Fibroblast of lung (primary cell): ENCODE data around the gene FADS6. TPM values are rescaled to one million over a fixed set of nuclear protein-coding genes. Genes with fewer than 3 reads are reported as not detected.

Experiments
- DNase-seq, 2 donors: peaks; one replicate each; pipeline versions ENCODE4 v3.0.0 to v3.0.0-alpha.2; 2010; ENCODE audit warnings: low read depth in 2 of 2
- H2AFZ ChIP-seq: 2 replicates; pipeline ENCODE4 v1.5.1; 2012; ENCODE audit warnings: low read length, control low read depth, inconsistent platforms
- H3K27ac ChIP-seq: 2 replicates; pipeline ENCODE4 v1.5.1; 2011; ENCODE audit warnings: low read length, control low read depth; ENCODE audit not compliant: insufficient read depth
- H3K27me3 ChIP-seq: 2 replicates; pipeline ENCODE4 v1.5.1; 2011; ENCODE audit warnings: mild to moderate bottlenecking, low read length; ENCODE audit not compliant: control insufficient read depth, insufficient read depth
- H3K36me3 ChIP-seq: 2 replicates; pipeline ENCODE4 v1.5.1; 2011; ENCODE audit warnings: low read length; ENCODE audit not compliant: control insufficient read depth, insufficient read depth
- H3K4me1 ChIP-seq: 2 replicates; pipeline ENCODE4 v1.5.1; 2011; ENCODE audit warnings: low read length; ENCODE audit not compliant: control insufficient read depth, insufficient read depth; ENCODE audit errors: extremely low read depth
- H3K4me2 ChIP-seq: 2 replicates; pipeline ENCODE4 v1.5.1; 2011; ENCODE audit warnings: low read length, control low read depth; ENCODE audit not compliant: insufficient read depth; ENCODE audit errors: extremely low read depth
- H3K4me3 ChIP-seq, 4 experiments: fragments of 200-600 bp in 1 of 4; sonication (generic) in 1 of 4; replicated peaks in 1 of 4; 2 replicates each; pipeline ENCODE4 v1.5.1; 2011 to 2016; ENCODE audit warnings: low read length in 4 of 4, low read depth in 3 of 4, mild to moderate bottlenecking in 3 of 4, control low read depth in 2 of 4, inconsistent platforms in 1 of 4, mixed read lengths in 1 of 4; ENCODE audit not compliant: insufficient read depth in 1 of 4; ENCODE audit errors: control extremely low read depth in 1 of 4
- H3K79me2 ChIP-seq: 2 replicates; pipeline ENCODE4 v1.5.1; 2012; ENCODE audit warnings: mild to moderate bottlenecking, low read length, inconsistent platforms; ENCODE audit not compliant: control insufficient read depth, insufficient read depth
- H3K9ac ChIP-seq: 2 replicates; pipeline ENCODE4 v1.5.1; 2011; ENCODE audit warnings: mild to moderate bottlenecking, low read length, control low read depth; ENCODE audit not compliant: insufficient read depth
- H3K9me3 ChIP-seq: 2 replicates; pipeline ENCODE4 v1.5.1; 2012; ENCODE audit warnings: low read depth, low read length; ENCODE audit not compliant: control insufficient read depth, insufficient read depth
- H4K20me1 ChIP-seq: 2 replicates; pipeline ENCODE4 v1.5.1; 2011; ENCODE audit warnings: low read length; ENCODE audit not compliant: control insufficient read depth, insufficient read depth; ENCODE audit errors: extremely low read depth
- CTCF ChIP-seq, 2 donors: IDR thresholded peaks in 1 of 2; conservative IDR thresholded peaks in 1 of 2; 1 replicate in 1 of 2; 2 replicates in 1 of 2; pipeline ENCODE4 v1.5.1; 2011 to 2012; ENCODE audit warnings: low read length in 2 of 2, control low read depth in 1 of 2, inconsistent platforms in 1 of 2, low read depth in 1 of 2, mild to moderate bottlenecking in 1 of 2
- EZH2 ChIP-seq: IDR thresholded peaks from 2 replicates; pipeline ENCODE4 v1.5.1; 2012; ENCODE audit warnings: low read length, control low read depth, mild to moderate bottlenecking; ENCODE audit errors: missing control alignments
- polyA plus RNA-seq, 2 donors: library from polyadenylated mRNA; depleted of rRNA in 1 of 2; stranded (reverse) in 1 of 2; unstranded in 1 of 2; fragments of >200 nt; gene quantifications; 2 replicates each; pipeline ENCODE4 v1.2.1, GENCODE V29; 2011 to 2012; ENCODE audit warnings: missing spikeins in 1 of 2
- total RNA-seq: library from RNA; depleted of rRNA; stranded (reverse); fragments of >200 nt; gene quantifications from 2 replicates; pipeline ENCODE4 v1.2.1, GENCODE V29; 2014

FADS6 gene
- total and polyA plus RNA-seq, 2 donors (not counting 1 experiment from before 2014, with no cell fraction given), result not detected

GRCh38 chr17:74861662-74862107, 31.7 kb downstream of the FADS6 start:
- peaks cover 45% of the 10 kb centered on the region for H3K27me3 ChIP-seq
- H3K79me2 ChIP-seq, result no peaks in the 10 kb centered on the region
- no peak overlapping the region for H2AFZ ChIP-seq
- no peaks in the 10 kb centered on the region for H3K4me1 ChIP-seq
- no peak overlapping the region for H3K4me3 ChIP-seq
- DNase-seq, result no peak
- peak overlapping the region; percentile 13 for H3K4me2 ChIP-seq
- TF ChIP-seq EZH2 (peak; percentile 100), CTCF (conservative IDR thresholded peaks at IDR 0.05 in 1 of 2, IDR thresholded peaks at IDR 0.05 in 1 of 2; ENCODE audit: low read depth in 1 of 2, low read length in 2 of 2) (no peak)
- H4K20me1 ChIP-seq, result no peaks in the 10 kb centered on the region
- H3K9ac ChIP-seq, result no peak overlapping the region
- H3K9me3 ChIP-seq, result no peaks in the 10 kb centered on the region
- peaks cover 2% of the 10 kb centered on the region for H3K36me3 ChIP-seq
- H3K27ac ChIP-seq, result no peak overlapping the region

DNA sequence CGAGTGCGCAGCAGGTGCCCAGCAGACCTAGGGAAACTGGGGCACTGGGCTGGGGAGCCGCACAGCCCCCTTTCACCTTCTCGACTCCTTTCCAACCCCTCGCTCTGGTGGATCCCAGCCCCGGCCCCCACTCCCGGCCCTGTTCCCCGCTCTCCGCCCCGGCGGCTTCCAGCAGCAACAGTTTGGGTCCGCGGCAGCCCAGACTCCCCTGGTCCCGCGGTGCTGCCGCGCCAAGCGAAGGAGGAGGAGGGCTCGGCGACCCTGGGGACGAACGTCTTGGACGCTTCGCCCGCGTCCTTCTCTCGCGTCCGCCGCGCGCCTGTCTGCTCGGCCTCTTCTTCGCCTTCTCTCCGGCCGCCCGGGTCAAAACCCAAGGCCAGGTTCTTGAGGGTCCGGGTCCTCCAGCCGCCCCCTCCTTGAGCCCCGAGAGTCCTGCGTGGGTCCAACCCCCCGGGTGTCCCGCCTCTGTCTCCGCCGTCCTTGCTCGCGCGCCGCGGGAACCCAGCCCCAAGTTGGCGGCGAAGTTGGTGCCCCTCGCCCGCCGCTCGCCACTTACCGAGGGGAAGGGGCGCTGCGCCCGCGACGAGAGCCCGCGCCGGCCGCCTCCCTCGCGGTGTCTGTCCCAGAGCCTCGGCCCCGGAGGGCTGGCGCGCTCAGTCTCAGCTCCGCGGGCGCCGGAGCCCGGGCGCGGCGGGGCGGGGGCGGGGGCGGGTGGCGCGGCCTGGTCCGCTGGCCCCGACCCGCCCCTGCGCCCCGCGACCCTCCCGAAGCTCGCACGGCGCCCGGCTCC, 32.4 kb downstream of the FADS6 start:
- Histone ChIP-seq H3K27me3 (peaks cover 47% of the 10 kb centered on the region), H3K27ac (no peak overlapping the region), H2AFZ (no peak overlapping the region), H3K9ac (no peak overlapping the region), H3K4me2 (no peak overlapping the region), H3K4me3 (peak overlapping the region in 1 of 4 experiments; percentile 14), H3K4me1 (no peaks in the 10 kb centered on the region), H3K79me2 (no peaks in the 10 kb centered on the region), H4K20me1 (no peaks in the 10 kb centered on the region), H3K36me3 (peaks cover 2% of the 10 kb centered on the region), H3K9me3 (no peaks in the 10 kb centered on the region)
- TF ChIP-seq CTCF (conservative IDR thresholded peaks at IDR 0.05 in 1 of 2, IDR thresholded peaks at IDR 0.05 in 1 of 2; ENCODE audit: low read depth in 1 of 2, low read length in 2 of 2) (no peak), EZH2 (peak; percentile 87)
- no peak for DNase-seq

- H3K4me2 ChIP-seq, result no peak overlapping the region
- H4K20me1 ChIP-seq, result no peaks in the 10 kb centered on the region
- H3K9ac ChIP-seq, result no peak overlapping the region
- DNase-seq, result no peak
- no peak overlapping the region for H2AFZ ChIP-seq
- no peaks in the 10 kb centered on the region for H3K79me2 ChIP-seq
- peaks cover 2% of the 10 kb centered on the region for H3K36me3 ChIP-seq
- no peak for TF ChIP-seq CTCF (conservative IDR thresholded peaks at IDR 0.05 in 1 of 2, IDR thresholded peaks at IDR 0.05 in 1 of 2; ENCODE audit: low read depth in 1 of 2, low read length in 2 of 2)
- no peak for TF ChIP-seq EZH2
- H3K27ac ChIP-seq, result no peak overlapping the region
- no peaks in the 10 kb centered on the region for H3K9me3 ChIP-seq
- H3K4me1 ChIP-seq, result no peaks in the 10 kb centered on the region
- H3K27me3 ChIP-seq, result peaks cover 51% of the 10 kb centered on the region
- no peak overlapping the region for H3K4me3 ChIP-seq
These were observed 33.1 kb downstream of the FADS6 start for GRCh38 chr17:74860229-74860871.
